ENCODE data around the gene FAM83F. TPM values are rescaled to one million over a fixed set of nuclear protein-coding genes. Genes with fewer than 3 reads are reported as not detected.
"Not testable (repeated sequence)": the region's sequence is repeated elsewhere in the genome, so short reads cannot be mapped to it uniquely, and the experiment has no call there.

Gene FAM83F
- total RNA-seq, result under 1 TPM in 1 of 2 donors, not detected in 1; 0.42 TPM
- long read RNA-seq, donor 1, result 0 reads
- long read RNA-seq, donor 2, result 0 reads

GRCh38 chr22:39994566-39995392, at the start of gene FAM83F:
Gene FAM83F (plus strand): TSS chr22:39994954. CDS start chr22:39995043, 89 bp downstream.
- no peak for DNase-seq (ENCODE audit: low spot score)
- intact Hi-C loops (cut with DNase I), result no loop called here

GRCh38 chr22:39946126-39946502, 48.6 kb upstream of the FAM83F start:
- intact Hi-C loops (cut with DNase I), result no loop called here
- no peak for DNase-seq (ENCODE audit: low spot score)

- intact Hi-C loops (cut with DNase I), result no loop called here
- no peak for DNase-seq (ENCODE audit: low spot score)
Measured at GRCh38 chr22:39946503-39947219, 48.1 kb upstream of the FAM83F start.

DNA sequence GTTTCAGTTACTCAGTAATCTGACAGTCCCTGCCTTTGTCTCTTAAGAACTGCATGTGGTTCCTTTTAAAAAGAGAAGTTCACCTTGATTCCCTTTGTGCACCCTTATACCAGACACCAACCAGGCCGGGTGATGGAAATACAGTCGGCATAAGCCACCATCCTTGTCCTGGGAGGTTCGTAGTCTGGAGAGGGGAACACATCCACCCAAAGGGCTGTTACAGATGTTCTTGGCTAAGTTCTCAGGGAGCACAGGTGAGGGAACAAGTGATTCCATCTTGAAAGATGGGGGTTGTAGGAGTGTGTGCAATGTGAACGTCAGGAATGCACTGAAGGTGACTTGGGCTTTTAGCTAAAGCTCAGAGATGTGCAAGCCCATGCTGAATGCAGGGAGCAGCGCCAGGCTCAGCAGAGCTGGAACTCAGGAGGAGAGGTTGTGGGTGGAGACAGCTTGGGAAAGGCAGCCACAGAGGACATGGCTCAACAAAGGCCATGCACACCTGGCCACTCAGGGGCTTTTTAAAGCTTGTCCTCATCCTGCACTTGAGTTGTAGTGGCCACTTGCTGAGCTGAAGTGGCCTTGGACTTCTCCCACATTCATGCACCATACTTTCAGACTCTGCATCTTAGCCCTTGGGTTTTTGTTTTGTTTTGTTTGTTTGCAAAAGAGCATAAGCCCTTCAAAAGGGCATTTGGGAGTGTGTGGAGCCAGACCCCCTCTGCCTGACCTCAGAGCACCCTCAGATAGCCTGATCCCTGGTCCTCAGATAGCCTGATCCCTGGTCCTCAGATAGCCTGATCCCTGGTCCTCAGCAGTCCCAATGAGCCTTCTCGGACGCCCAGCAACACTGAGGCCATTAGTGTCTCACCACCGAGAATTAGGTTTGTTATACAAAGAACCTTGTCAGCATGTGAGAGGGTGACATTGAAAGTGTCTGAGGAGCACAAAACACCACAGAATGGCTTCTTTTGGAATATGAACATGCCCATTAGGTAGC, 47.2 kb upstream of the FAM83F start:
- intact Hi-C loops (cut with DNase I), result no loop called here
- DNase-seq (ENCODE audit: low spot score), result no peak

GRCh38 chr22:39949964-39950737, 44.6 kb upstream of the FAM83F start:
- DNase-seq (ENCODE audit: low spot score), result no peak
- intact Hi-C loops (cut with DNase I), result no loop called here

- intact Hi-C loops (cut with DNase I); DNase-seq (ENCODE audit: low spot score): not testable (repeated sequence)
Measured at GRCh38 chr22:39951603-39952293, 43.0 kb upstream of the FAM83F start.

- DNase-seq (ENCODE audit: low spot score), result no peak
- intact Hi-C loops (cut with DNase I), result no loop called here
Measured at GRCh38 chr22:39952347-39952746, 42.4 kb upstream of the FAM83F start.

GRCh38 chr22:39953101-39953500, 41.7 kb upstream of the FAM83F start:
- intact Hi-C loops (cut with DNase I), result no loop called here
- DNase-seq (ENCODE audit: low spot score), result no peak

DNA sequence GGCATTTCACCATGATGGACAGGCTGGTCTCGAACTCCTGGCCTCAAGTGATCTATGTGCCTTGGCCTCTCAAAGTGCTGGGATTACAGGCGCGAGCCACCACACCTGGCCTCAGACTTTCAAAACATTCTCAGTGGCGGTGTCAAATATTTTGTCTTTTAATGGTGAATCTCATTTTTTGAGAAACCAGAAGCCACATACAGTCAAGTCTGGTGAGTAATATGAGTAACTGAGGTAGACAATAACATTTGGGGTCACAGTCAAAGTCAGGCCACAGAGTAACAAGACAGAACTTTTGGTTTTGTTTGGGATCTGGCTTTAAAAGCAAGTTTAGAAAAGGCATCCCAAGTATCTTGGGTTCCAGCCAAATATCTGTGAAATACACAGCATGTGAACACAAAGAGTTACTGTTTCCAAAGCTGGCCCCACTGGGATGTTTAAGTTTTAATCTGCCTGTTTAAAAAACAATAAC, 40.1 kb upstream of the FAM83F start:
- intact Hi-C loops (cut with DNase I), result no loop called here

GRCh38 chr22:39955675-39956074, 39.1 kb upstream of the FAM83F start:
- intact Hi-C loops (cut with DNase I), result no loop called here
- no peak for DNase-seq (ENCODE audit: low spot score)

More for the DNA sequence above, 40.1 kb upstream of the FAM83F start:
- no peak for DNase-seq (ENCODE audit: low spot score)

DNA sequence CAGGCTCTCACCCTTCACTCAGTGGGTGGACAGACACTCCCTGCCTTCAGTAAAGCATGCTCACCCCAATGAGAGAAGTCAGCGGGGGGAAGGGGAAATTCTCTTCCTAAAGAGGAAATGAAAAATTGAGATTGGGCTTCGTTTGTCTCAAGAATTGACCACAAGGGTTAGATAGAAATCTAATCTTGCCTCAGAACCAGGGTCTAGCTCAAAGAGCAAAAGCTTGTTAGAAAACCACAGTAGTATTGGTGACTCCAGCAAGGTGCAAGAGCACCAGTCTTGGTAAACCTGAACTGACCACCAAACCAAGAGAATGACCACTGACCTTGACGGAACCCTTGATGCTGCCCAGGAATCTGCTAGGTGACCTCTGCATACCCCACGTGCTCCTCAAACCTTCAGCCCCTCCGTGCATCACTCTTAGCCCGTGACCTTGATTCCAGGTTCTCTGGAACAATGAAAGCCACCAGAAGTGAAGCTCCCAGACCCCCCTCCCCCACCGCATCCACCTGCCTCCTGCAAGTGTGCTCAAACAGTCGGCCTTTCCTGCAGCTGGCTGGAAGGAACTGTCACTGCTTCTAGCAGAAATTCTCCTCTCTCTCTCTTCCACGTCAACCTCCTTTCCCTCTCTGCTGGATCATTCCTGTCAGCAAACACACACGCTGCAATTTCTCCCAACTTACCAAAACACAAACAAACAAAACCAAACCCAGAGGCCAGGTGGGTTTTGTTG, 37.7 kb upstream of the FAM83F start:
- no peak for DNase-seq (ENCODE audit: low spot score)
- intact Hi-C loops (cut with DNase I), result no loop called here

DNA sequence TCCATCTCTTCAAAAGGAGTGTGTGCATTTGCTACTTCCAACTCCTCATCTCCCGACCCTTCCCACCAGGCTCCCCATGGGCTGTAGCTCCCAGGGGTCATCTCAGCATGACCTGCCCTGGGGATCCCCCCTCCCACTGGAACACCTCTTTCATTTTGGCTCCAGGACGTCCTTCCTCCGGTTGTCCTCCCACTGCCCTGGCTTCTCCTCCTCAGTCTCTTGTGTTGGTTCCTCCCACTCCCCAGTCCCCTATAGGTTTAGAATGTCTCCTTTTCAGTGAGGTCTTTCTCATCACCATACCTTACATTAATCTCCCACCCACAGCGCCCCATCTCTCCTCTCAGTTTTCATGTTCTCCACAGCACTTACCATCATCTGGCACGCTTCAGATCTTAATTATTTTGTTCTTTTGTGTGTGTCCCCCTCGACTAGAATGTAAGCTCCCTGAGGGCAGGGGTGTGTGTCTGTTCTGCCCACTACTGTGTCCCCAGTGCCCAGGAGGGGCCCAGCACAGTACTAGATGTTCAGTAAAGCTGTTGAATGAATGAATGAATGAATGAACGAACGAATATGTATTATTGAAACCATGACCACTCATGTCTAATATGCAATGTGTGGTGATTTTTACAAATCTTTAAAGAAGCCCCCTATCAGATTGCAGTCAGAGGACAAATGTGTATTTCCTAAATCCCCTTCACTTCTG, 36.6 kb upstream of the FAM83F start:
- DNase-seq (ENCODE audit: low spot score), result no peak
- intact Hi-C loops (cut with DNase I), result no loop called here

GRCh38 chr22:39958949-39959639, 35.7 kb upstream of the FAM83F start:
- DNase-seq (ENCODE audit: low spot score), result no peak
- intact Hi-C loops (cut with DNase I), result no loop called here

GRCh38 chr22:39959640-39960447, 34.9 kb upstream of the FAM83F start, which contains the start of gene TMA7B:
Gene TMA7B (plus strand): TSS chr22:39960397. CDS start chr22:39964375, 3,978 bp downstream.
- DNase-seq (ENCODE audit: low spot score), result no peak
- intact Hi-C loops (cut with DNase I), result no loop called here

Data from posterior vena cava (tissue), 2 donors.